Smooth muscle cell (in vitro differentiated cells): ENCODE data around the gene SVIL. TPM values are rescaled to one million over a fixed set of nuclear protein-coding genes. Genes with fewer than 3 reads are reported as not detected.

Source experiments
- DNase-seq: peaks from one replicate; lab custom pipeline; 2025; ENCODE audit not compliant: unreplicated experiment; lab: John Stamatoyannopoulos, UW
- H2AFZ ChIP-seq: fragments of 200-600 bp; sonication (generic); 2 replicates; pipeline ENCODE4 v1.6.0; 2016; ENCODE audit warnings: antibody characterized with exemption, low read depth, mild to moderate bottlenecking
- H3F3A ChIP-seq: fragments of 200-600 bp; sonication (generic); 2 replicates; pipeline ENCODE4 v1.6.0; 2017; ENCODE audit warnings: antibody characterized with exemption, low read depth
- H3K27ac ChIP-seq: fragments of 200-600 bp; sonication (generic); 2 replicates; pipeline ENCODE4 v1.5.1; 2016; ENCODE audit warnings: low read depth, mild to moderate bottlenecking
- H3K27me3 ChIP-seq: fragments of 200-600 bp; sonication (generic); 2 replicates; pipeline ENCODE4 v1.6.1; 2016; ENCODE audit warnings: low read depth, mild to moderate bottlenecking
- H3K36me3 ChIP-seq: fragments of 200-600 bp; sonication (generic); 2 replicates; pipeline ENCODE4 v1.5.1; 2016; ENCODE audit warnings: low read depth
- H3K4me1 ChIP-seq: fragments of 200-600 bp; sonication (generic); 2 replicates; pipeline ENCODE4 v1.5.1; 2016; ENCODE audit warnings: low read depth
- H3K4me2 ChIP-seq: fragments of 200-600 bp; sonication (generic); 2 replicates; pipeline ENCODE4 v1.6.0; 2016; ENCODE audit warnings: mild to moderate bottlenecking
- H3K4me3 ChIP-seq: fragments of 200-600 bp; sonication (generic); 2 replicates; pipeline ENCODE4 v1.5.1; 2016; ENCODE audit warnings: mild to moderate bottlenecking
- H3K79me2 ChIP-seq: fragments of 200-600 bp; sonication (generic); 2 replicates; pipeline ENCODE4 v1.6.0; 2016; ENCODE audit warnings: low read depth, mild to moderate bottlenecking
- H3K9ac ChIP-seq: fragments of 200-600 bp; sonication (generic); 2 replicates; pipeline ENCODE4 v1.6.0; 2016; ENCODE audit warnings: low read depth
- H3K9me3 ChIP-seq: fragments of 200-600 bp; sonication (generic); replicated peaks from 2 replicates; pipeline ENCODE4 v1.5.1; 2016; ENCODE audit warnings: low read depth
- H4K20me1 ChIP-seq: fragments of 200-600 bp; sonication (generic); 2 replicates; pipeline ENCODE4 v1.6.0; 2016; ENCODE audit warnings: low read depth
- WGBS: methylation state at CpG from one replicate; pipeline ENCODE4 v1.1.7; 2016; ENCODE audit warnings: low lambda C conversion rate; 5-methylcytosine and 5-hydroxymethylcytosine counted together
- polyA plus RNA-seq: library from polyadenylated mRNA; unstranded; fragments of >200 nt; fragmentation: Nextera tagmentation; extraction: Ambion mirVana; gene quantifications from 2 replicates; pipeline ENCODE4 v1.2.1, GENCODE V29; 2016
- total RNA-seq: library from RNA; depleted of rRNA; stranded (reverse); fragments of >200 nt; gene quantifications from 2 replicates; pipeline ENCODE4 v1.2.3, GENCODE V29; 2014
- TF ChIP-seq, protein P1 (sequence below): fragments of 200-600 bp; sonication (generic); IDR thresholded peaks from 2 replicates; pipeline ENCODE4 v1.5.1; 2017; ENCODE audit warnings: borderline replicate concordance, mild to moderate bottlenecking, antibody characterized with exemption; ENCODE audit not compliant: insufficient read depth, poor library complexity, severe bottlenecking

SVIL gene
- total and polyA plus RNA-seq, 2 experiments from 2014 or later: 32.5 to 33.0 TPM

DNA sequence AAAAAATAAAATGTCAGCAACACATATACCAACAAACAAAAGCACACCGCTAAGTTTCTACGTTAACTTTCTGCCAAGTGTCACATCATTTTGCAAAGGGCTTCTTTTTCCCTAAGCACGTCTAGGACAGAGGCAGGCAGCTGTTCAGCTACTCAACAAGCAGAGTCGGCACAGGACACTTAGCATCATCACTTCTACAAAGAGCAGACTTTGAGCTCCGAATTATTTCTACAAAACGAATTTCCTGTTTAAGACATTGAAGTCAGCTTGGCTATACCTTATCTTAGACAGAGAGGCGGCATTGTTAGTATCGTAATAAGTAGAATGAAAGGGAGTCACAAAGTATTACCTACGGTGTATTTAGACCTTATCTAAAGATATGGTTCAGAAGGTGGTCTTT is 110.1 kb downstream of the SVIL start:
- TF ChIP-seq, protein P1, sequence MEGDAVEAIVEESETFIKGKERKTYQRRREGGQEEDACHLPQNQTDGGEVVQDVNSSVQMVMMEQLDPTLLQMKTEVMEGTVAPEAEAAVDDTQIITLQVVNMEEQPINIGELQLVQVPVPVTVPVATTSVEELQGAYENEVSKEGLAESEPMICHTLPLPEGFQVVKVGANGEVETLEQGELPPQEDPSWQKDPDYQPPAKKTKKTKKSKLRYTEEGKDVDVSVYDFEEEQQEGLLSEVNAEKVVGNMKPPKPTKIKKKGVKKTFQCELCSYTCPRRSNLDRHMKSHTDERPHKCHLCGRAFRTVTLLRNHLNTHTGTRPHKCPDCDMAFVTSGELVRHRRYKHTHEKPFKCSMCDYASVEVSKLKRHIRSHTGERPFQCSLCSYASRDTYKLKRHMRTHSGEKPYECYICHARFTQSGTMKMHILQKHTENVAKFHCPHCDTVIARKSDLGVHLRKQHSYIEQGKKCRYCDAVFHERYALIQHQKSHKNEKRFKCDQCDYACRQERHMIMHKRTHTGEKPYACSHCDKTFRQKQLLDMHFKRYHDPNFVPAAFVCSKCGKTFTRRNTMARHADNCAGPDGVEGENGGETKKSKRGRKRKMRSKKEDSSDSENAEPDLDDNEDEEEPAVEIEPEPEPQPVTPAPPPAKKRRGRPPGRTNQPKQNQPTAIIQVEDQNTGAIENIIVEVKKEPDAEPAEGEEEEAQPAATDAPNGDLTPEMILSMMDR: no peak
- Histone ChIP-seq H3K27ac (no peak overlapping the region), H4K20me1 (peaks cover 29% of the 10 kb centered on the region), H3K9ac (no peak overlapping the region), H3F3A (no peaks in the 10 kb centered on the region), H3K79me2 (no peaks in the 10 kb centered on the region), H3K4me3 (no peak overlapping the region), H3K9me3 (no peaks in the 10 kb centered on the region), H3K4me2 (no peak overlapping the region), H2AFZ (no peak overlapping the region), H3K36me3 (peaks cover 22% of the 10 kb centered on the region), H3K27me3 (no peaks in the 10 kb centered on the region), H3K4me1 (no peaks in the 10 kb centered on the region)
- WGBS: 95% methylated on average over 9 of the region's 9 CpGs
- DNase-seq: no peak

DNA sequence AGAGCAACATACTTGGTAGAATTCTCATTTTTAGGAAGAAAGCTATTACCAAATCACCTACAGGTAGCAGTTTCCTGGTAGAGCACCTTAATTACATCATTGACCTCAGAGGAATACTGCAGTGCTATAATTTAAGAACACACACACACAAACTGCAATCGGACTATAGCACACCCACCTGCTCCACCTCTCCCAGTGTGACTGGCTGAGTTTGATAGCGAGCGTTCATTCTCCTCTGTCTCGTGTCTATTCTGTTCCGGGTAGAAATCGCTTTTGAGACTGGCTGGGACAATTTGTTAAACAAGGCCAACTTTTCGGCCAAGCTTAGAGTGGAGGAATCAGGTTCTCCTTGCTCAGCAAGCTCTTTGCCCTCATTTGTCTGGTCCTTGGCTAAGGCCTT is 110.5 kb downstream of the SVIL start:
- 97% methylated on average over 7 of the region's 7 CpGs for WGBS
- Histone ChIP-seq H3K9ac (no peak overlapping the region), H3F3A (no peaks in the 10 kb centered on the region), H4K20me1 (peaks cover 29% of the 10 kb centered on the region), H3K4me2 (no peak overlapping the region), H3K9me3 (no peaks in the 10 kb centered on the region), H3K79me2 (no peaks in the 10 kb centered on the region), H3K4me3 (no peak overlapping the region), H3K4me1 (no peaks in the 10 kb centered on the region), H3K27ac (no peak overlapping the region), H2AFZ (no peak overlapping the region), H3K36me3 (peaks cover 22% of the 10 kb centered on the region), H3K27me3 (no peaks in the 10 kb centered on the region)
- no peak for DNase-seq
- TF ChIP-seq, protein P1: no peak

DNA sequence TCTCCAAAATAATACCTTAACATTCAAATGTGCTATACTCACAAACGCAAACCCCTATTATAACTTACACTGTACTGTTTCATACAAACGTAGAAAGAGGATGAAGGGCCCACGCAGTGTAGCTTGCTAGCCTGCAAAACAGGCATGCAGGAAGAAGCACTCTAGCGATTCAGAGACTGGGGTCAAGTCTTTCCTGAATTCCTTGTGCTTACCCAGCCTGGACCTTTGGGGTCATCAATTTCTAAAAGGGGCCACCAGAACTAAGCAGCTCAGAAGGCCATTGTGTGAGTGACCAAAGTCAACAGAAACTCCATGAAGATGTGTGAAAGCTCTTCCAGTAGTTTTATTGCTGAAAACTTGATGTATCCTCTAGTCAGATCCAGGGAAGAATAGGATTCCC is 111.9 kb downstream of the SVIL start:
- TF ChIP-seq, protein P1: no peak
- WGBS: 94% methylated on average over 4 of the region's 4 CpGs
- no peaks in the 10 kb centered on the region for H3F3A ChIP-seq
- no peaks in the 10 kb centered on the region for H3K27me3 ChIP-seq
- H3K9me3 ChIP-seq: no peaks in the 10 kb centered on the region
- H3K27ac ChIP-seq: no peak overlapping the region
- H2AFZ ChIP-seq: no peak overlapping the region
- DNase-seq: no peak
- H3K4me2 ChIP-seq: no peak overlapping the region
- no peaks in the 10 kb centered on the region for H3K79me2 ChIP-seq
- H4K20me1 ChIP-seq: peaks cover 23% of the 10 kb centered on the region
- no peak overlapping the region for H3K4me3 ChIP-seq
- H3K9ac ChIP-seq: no peak overlapping the region
- no peaks in the 10 kb centered on the region for H3K4me1 ChIP-seq
- peaks cover 22% of the 10 kb centered on the region for H3K36me3 ChIP-seq

GRCh38 chr10:29522061-29522855 is 112.5 kb downstream of the SVIL start:
- TF ChIP-seq, protein P1: no peak
- peaks cover 22% of the 10 kb centered on the region for H3K36me3 ChIP-seq
- H4K20me1 ChIP-seq: peaks cover 23% of the 10 kb centered on the region
- DNase-seq: no peak
- H3K79me2 ChIP-seq: no peaks in the 10 kb centered on the region
- no peak overlapping the region for H3K27ac ChIP-seq
- H3K4me3 ChIP-seq: no peak overlapping the region
- no peak overlapping the region for H3K4me2 ChIP-seq
- no peak overlapping the region for H2AFZ ChIP-seq
- no peak overlapping the region for H3K9ac ChIP-seq
- no peaks in the 10 kb centered on the region for H3K27me3 ChIP-seq
- no peaks in the 10 kb centered on the region for H3K4me1 ChIP-seq
- H3K9me3 ChIP-seq: no peaks in the 10 kb centered on the region
- 88% methylated on average over 20 of the region's 20 CpGs for WGBS
- H3F3A ChIP-seq: no peaks in the 10 kb centered on the region
